K562 (cell line): ENCODE results near the gene TK1. TPM values are rescaled to one million over a fixed set of nuclear protein-coding genes. Genes with fewer than 3 reads are reported as not detected.
A peak's percentile ranks its signal among the peaks of the same experiment; 100 is the strongest.

ENCODE experiments used
- ATAC-seq: fragments of 200-7000 bp; cut with Tn5 transposase; 3 replicates; pipeline ENCODE4 v1.9.1; 2020; ENCODE audit warnings: moderate library complexity
- BruUV-seq: library from RNA; stranded (reverse); fragments of 400-500 nt; replicated peaks from 2 replicates; lab custom pipeline; 2021; lab: Mats Ljungman, UMichigan
- CTCF ChIA-PET: fragments of 300-600 bp; formaldehyde crosslinking; extraction: SDS; loops from one replicate; lab custom pipeline; 2021; ENCODE audit warnings: low intra/inter-chr PET ratio; lab: Yijun Ruan, JAX
- POLR2A ChIA-PET: fragments of 300-600, 350-650 bp; sonication (Branson Sonifier 250); formaldehyde crosslinking; extraction: SDS; loops from one replicate; lab custom pipeline; 2021; ENCODE audit warnings: antibody characterized with exemption, inconsistent platforms; lab: Yijun Ruan, JAX
- DNase-seq, 4 experiments: peaks; one replicate each; pipeline versions ENCODE4 v3.0.0 to v3.0.0-alpha.2; 2011 to 2018; ENCODE audit warnings: low spot score in 3 of 4, mixed read lengths in 3 of 4; ENCODE audit errors: extremely low read depth in 1 of 4
- FAIRE-seq: peaks from 2 replicates; lab custom pipeline; 2011; peaks lifted over from hg19 to GRCh38; lab: Jason Lieb, UNC
- H2AFZ ChIP-seq: 2 replicates; pipeline ENCODE4 v1.6.0; 2011; ENCODE audit warnings: low read depth, low read length, control low read depth, inconsistent platforms
- H3K27ac ChIP-seq: fragments of 200-600 bp; 3 replicates; pipeline ENCODE4 v1.8.0; 2011; ENCODE audit warnings: low read depth, mild to moderate bottlenecking, control low read depth, inconsistent platforms, low read length, moderate library complexity, mixed read lengths; ENCODE audit errors: extremely low read depth
- H3K27me3 ChIP-seq, 2 experiments: fragments of 300-600 bp in 1 of 2; 2 replicates in 1 of 2; 3 replicates in 1 of 2; pipeline versions ENCODE4 v1.6.0 to v1.8.0; 2011; ENCODE audit warnings: inconsistent platforms in 2 of 2, low read length in 2 of 2, mild to moderate bottlenecking in 1 of 2, mixed read lengths in 1 of 2, moderate library complexity in 1 of 2; ENCODE audit not compliant: control insufficient read depth in 2 of 2, insufficient read depth in 2 of 2
- H3K36me3 ChIP-seq: fragments of 300-600 bp; 3 replicates; pipeline ENCODE4 v1.8.0; 2011; ENCODE audit warnings: mild to moderate bottlenecking, low read length, inconsistent platforms; ENCODE audit not compliant: control insufficient read depth, insufficient read depth
- H3K4me1 ChIP-seq, 2 experiments: fragments of 200-600 bp in 1 of 2; replicated peaks in 1 of 2; 2 replicates in 1 of 2; 3 replicates in 1 of 2; pipeline versions ENCODE4 v1.5.1 to v1.8.0; 2011; ENCODE audit warnings: inconsistent platforms in 2 of 2, low read length in 2 of 2, mild to moderate bottlenecking in 1 of 2, mixed read lengths in 1 of 2, moderate library complexity in 1 of 2; ENCODE audit not compliant: control insufficient read depth in 2 of 2, insufficient read depth in 2 of 2
- H3K4me2 ChIP-seq: 2 replicates; pipeline ENCODE4 v1.6.1; 2011; ENCODE audit warnings: low read length, control low read depth, inconsistent platforms, mixed read lengths; ENCODE audit not compliant: insufficient read depth
- H3K4me3 ChIP-seq: fragments of 200-600 bp; sonication (generic), shearing (Covaris generic); 2 replicates; pipeline ENCODE4 v1.5.1; 2016; ENCODE audit warnings: control low read depth, inconsistent platforms
- H3K79me2 ChIP-seq: fragments of 200-600 bp; 3 replicates; pipeline ENCODE4 v1.8.0; 2011; ENCODE audit warnings: low read length, inconsistent platforms; ENCODE audit not compliant: control insufficient read depth, insufficient read depth
- H3K9ac ChIP-seq, 2 experiments: 2 replicates each; pipeline versions ENCODE4 v1.6.0 to v1.6.1; 2011; ENCODE audit warnings: low read depth in 2 of 2, low read length in 2 of 2, control low read depth in 1 of 2, inconsistent platforms in 1 of 2, mild to moderate bottlenecking in 1 of 2, mixed read lengths in 1 of 2; ENCODE audit not compliant: insufficient read depth in 1 of 2
- H3K9me1 ChIP-seq: one replicate; pipeline ENCODE4 v1.6.0; 2011; ENCODE audit warnings: inconsistent platforms, mild to moderate bottlenecking, low read length, moderate library complexity; ENCODE audit not compliant: control insufficient read depth, insufficient read depth
- H3K9me3 ChIP-seq: replicated peaks from 2 replicates; pipeline ENCODE4 v1.5.1; 2011; ENCODE audit warnings: low read depth, low read length, inconsistent platforms; ENCODE audit not compliant: control insufficient read depth, insufficient read depth
- H4K20me1 ChIP-seq: replicated peaks from 2 replicates; pipeline ENCODE4 v1.6.1; 2011; ENCODE audit warnings: low read length, inconsistent platforms, mixed read lengths; ENCODE audit not compliant: control insufficient read depth, insufficient read depth
- ADNP ChIP-seq: fragments of 200-800 bp; sonication (Bioruptor generic); IDR thresholded peaks from 2 replicates; pipeline ENCODE4 v1.6.1; 2016; ENCODE audit warnings: missing genetic modification characterization, missing compliant biosample characterization
- BCOR ChIP-seq: fragments of 450-650 bp; IDR thresholded peaks from 2 replicates; pipeline ENCODE4 v1.6.1; 2016
- CHD4 ChIP-seq: fragments of 200-600 bp; sonication (generic); IDR thresholded peaks from 3 replicates; pipeline ENCODE4 v1.6.1; 2012; ENCODE audit warnings: low read depth, mild to moderate bottlenecking, mixed read lengths, low read length, inconsistent platforms; ENCODE audit not compliant: insufficient read depth, insufficient replicate concordance, poor library complexity, severe bottlenecking
- CTBP1 ChIP-seq: fragments of 450-650 bp; IDR thresholded peaks from 2 replicates; pipeline ENCODE4 v1.6.1; 2016; ENCODE audit warnings: borderline replicate concordance
- CTCF ChIP-seq, 3 experiments: IDR thresholded peaks in 2 of 3; conservative IDR thresholded peaks in 1 of 3; 2 replicates each; pipeline ENCODE4 v1.5.1; 2011 to 2012; ENCODE audit warnings: low read length in 3 of 3, mild to moderate bottlenecking in 3 of 3, control low read depth in 2 of 3, improper control_type of control experiment in 1 of 3, inconsistent platforms in 1 of 3, low read depth in 1 of 3, mixed read lengths in 1 of 3, moderate library complexity in 1 of 3; ENCODE audit not compliant: insufficient read depth in 2 of 3
- HNRNPL ChIP-seq: fragments of 200-400 bp; formaldehyde crosslinking; IDR thresholded peaks from 2 replicates; pipeline ENCODE4 v1.6.1; 2017; ENCODE audit warnings: low read depth, mild to moderate bottlenecking, low read length
- KAT7 ChIP-seq: sonication (generic); formaldehyde crosslinking; IDR thresholded peaks from 2 replicates; pipeline ENCODE4 v1.8.0; 2022; ENCODE audit warnings: missing genetic modification reagents, mild to moderate bottlenecking, borderline replicate concordance
- KDM1A ChIP-seq, 2 experiments: fragments of 450-650 bp; IDR thresholded peaks; 2 replicates each; pipeline ENCODE4 v1.6.1; 2016; ENCODE audit warnings: mild to moderate bottlenecking in 2 of 2
- MBD2 ChIP-seq: sonication (generic); IDR thresholded peaks from 2 replicates; pipeline ENCODE4 v1.6.1; 2016; ENCODE audit warnings: low read depth, borderline replicate concordance
- PHTF2 ChIP-seq: fragments of 250-450 bp; sonication (Bioruptor Pico); IDR thresholded peaks from 2 replicates; pipeline ENCODE4 v1.5.0; 2021; ENCODE audit warnings: mild to moderate bottlenecking
- RBM25 ChIP-seq: fragments of 200-400 bp; formaldehyde crosslinking; IDR thresholded peaks from 2 replicates; pipeline ENCODE4 v1.6.1; 2018; ENCODE audit warnings: low read length, low read depth, moderate library complexity; ENCODE audit not compliant: severe bottlenecking
- RCOR1 ChIP-seq, 2 experiments: IDR thresholded peaks; 2 replicates each; pipeline ENCODE4 v1.6.1; 2012; ENCODE audit warnings: low read depth in 2 of 2, low read length in 2 of 2, borderline replicate concordance in 1 of 2, improper control_type of control experiment in 1 of 2
- SMARCA5 ChIP-seq: fragments of 450-650 bp; IDR thresholded peaks from 2 replicates; pipeline ENCODE4 v1.6.1; 2016
- ZNF134 ChIP-seq: fragments of 250-450 bp; sonication (Bioruptor Pico); conservative IDR thresholded peaks from 2 replicates; pipeline ENCODE4 v1.4.0; 2020
- ZNF217 ChIP-seq: sonication (generic); formaldehyde crosslinking; IDR thresholded peaks from 2 replicates; pipeline ENCODE4 v1.8.0; 2022; ENCODE audit warnings: mild to moderate bottlenecking, missing genetic modification reagents
- WGBS: fragments of 100-300 bp; shearing (Covaris generic); methylation state at CpG from one replicate; pipeline ENCODE4 v1.1.6; 2016; ENCODE audit warnings: low coverage, mixed read lengths; ENCODE audit not compliant: insufficient coverage; ENCODE audit errors: missing lambda C conversion rate; 5-methylcytosine and 5-hydroxymethylcytosine counted together
- in situ Hi-C: fragments of 300-500 bp; cut with MboI; formaldehyde crosslinking; loops from 4 replicates; pipeline ENCODE4 v1.15.0; 2018; ENCODE audit warnings: inconsistent platforms, mixed read lengths
- intact Hi-C: fragments of 100-400 bp; cut with micrococcal nuclease; formaldehyde crosslinking; loops from 2 replicates; pipeline ENCODE4 v1.14.2; 2022
- polyA plus RNA-seq, 8 experiments: library from polyadenylated mRNA; depleted of rRNA in 4 of 8; stranded (reverse) in 5 of 8; unstranded in 3 of 8; fragments of >200 nt; fragmentation: Nextera tagmentation in 2 of 8; fragmentation: Illumina TruSeq in 1 of 8; extraction: Ambion mirVana in 2 of 8; extraction: Trizol in 1 of 8; gene quantifications; 2 replicates each; pipeline versions ENCODE4 v1.2.1 to v1.2.3, GENCODE V29; 2011 to 2014; ENCODE audit warnings: inconsistent platforms in 1 of 8, missing spikeins in 1 of 8
- total RNA-seq, 7 experiments: library from RNA; depleted of rRNA in 6 of 7; stranded (reverse); fragments of >200 nt in 6 of 7; fragmentation: Illumina TruSeq in 2 of 7; extraction: Trizol in 2 of 7; gene quantifications; 2 replicates each; pipeline versions ENCODE4 v1.2.1 to v1.2.3, GENCODE V29; 2011 to 2021; ENCODE audit warnings: low replicate concordance in 1 of 7
- TF ChIP-seq, protein P1 (sequence below): sonication (generic); formaldehyde crosslinking; IDR thresholded peaks from 2 replicates; pipeline ENCODE4 v1.8.1; 2023; ENCODE audit warnings: mild to moderate bottlenecking, missing genetic modification reagents

The TK1 gene
- total and polyA plus RNA-seq, 9 of the 15 experiments (the other 6 are each of a cell fraction or from before 2014, with no cell fraction given) = 8.4 to 280 (median 103) TPM

GRCh38 chr17:78131172-78132083 is 55.4 kb downstream of the TK1 start:
- H4K20me1 ChIP-seq = no peaks in the 10 kb centered on the region
- no peak overlapping the region for H2AFZ ChIP-seq
- H3K9ac ChIP-seq = peak overlapping the region; percentile 56 to 90
- CTCF ChIA-PET = no interaction called here
- no peak overlapping the region for H3K4me3 ChIP-seq
- H3K9me1 ChIP-seq = no peaks in the 10 kb centered on the region
- intact Hi-C loops (no loop called here), in situ Hi-C loops (no loop called here)
- ATAC-seq (no peak), FAIRE-seq (no peak), DNase-seq (no peak)
- POLR2A ChIA-PET = interaction anchor here (0.6 kb wide), 1 partner anchor 12 kb away, joined by 4 read pairs; no protein-coding TSS in a partner anchor
- H3K36me3 ChIP-seq = peaks cover 7% of the 10 kb centered on the region; the same call in 1 of the 3 replicates
- peaks cover 50 to 92% of the 10 kb centered on the region in 2 experiments for H3K4me1 ChIP-seq
- no peaks in the 10 kb centered on the region for H3K9me3 ChIP-seq
- peak overlapping the region; percentile 81 for H3K27ac ChIP-seq
- H3K4me2 ChIP-seq = 0 out of 2 replicates have a peak overlapping the region, but pooled peaks have one; percentile 81
- no peaks in the 10 kb centered on the region for H3K27me3 ChIP-seq
- 91% methylated on average over 23 of the region's 74 CpGs for WGBS
- BruUV-seq = no TSS peak
- peaks cover 40% of the 10 kb centered on the region for H3K79me2 ChIP-seq
- TF ChIP-seq CHD4 = peak; percentile 85
- TF ChIP-seq KAT7 (CRISPR knock-in tag) = 0 out of 2 replicates have a peak, but pooled peaks have one; percentile 30
- TF ChIP-seq BCOR = peak; percentile 92
- TF ChIP-seq, protein P1, sequence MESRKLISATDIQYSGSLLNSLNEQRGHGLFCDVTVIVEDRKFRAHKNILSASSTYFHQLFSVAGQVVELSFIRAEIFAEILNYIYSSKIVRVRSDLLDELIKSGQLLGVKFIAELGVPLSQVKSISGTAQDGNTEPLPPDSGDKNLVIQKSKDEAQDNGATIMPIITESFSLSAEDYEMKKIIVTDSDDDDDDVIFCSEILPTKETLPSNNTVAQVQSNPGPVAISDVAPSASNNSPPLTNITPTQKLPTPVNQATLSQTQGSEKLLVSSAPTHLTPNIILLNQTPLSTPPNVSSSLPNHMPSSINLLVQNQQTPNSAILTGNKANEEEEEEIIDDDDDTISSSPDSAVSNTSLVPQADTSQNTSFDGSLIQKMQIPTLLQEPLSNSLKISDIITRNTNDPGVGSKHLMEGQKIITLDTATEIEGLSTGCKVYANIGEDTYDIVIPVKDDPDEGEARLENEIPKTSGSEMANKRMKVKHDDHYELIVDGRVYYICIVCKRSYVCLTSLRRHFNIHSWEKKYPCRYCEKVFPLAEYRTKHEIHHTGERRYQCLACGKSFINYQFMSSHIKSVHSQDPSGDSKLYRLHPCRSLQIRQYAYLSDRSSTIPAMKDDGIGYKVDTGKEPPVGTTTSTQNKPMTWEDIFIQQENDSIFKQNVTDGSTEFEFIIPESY = peak; percentile 89
- TF ChIP-seq CTCF (IDR thresholded peaks at IDR 0.05 in 2 of 3, conservative IDR thresholded peaks at IDR 0.05 in 1 of 3; ENCODE audit: insufficient read depth in 2 of 3, low read depth in 1 of 3, low read length in 3 of 3) = 0 out of 6 replicates have a peak, but pooled peaks of 1 of the 3 experiments have one; percentile 4
- no peak for TF ChIP-seq ZNF217 (CRISPR knock-in tag)
- 0 out of 2 replicates have a peak, but pooled peaks have one; percentile 1 for TF ChIP-seq MBD2
- TF ChIP-seq HNRNPL = peak; percentile 94
- no peak for TF ChIP-seq ZNF134 (CRISPR knock-in tag)
- peak; percentile 55 to 82 for TF ChIP-seq KDM1A (IDR thresholded peaks at IDR 0.05)
- no peak for TF ChIP-seq CTBP1
- peak; percentile 77 for TF ChIP-seq ADNP (tag)
- peak; percentile 77; the same call in 1 of the 2 replicates for TF ChIP-seq SMARCA5
- no peak for TF ChIP-seq PHTF2 (CRISPR knock-in tag)
- TF ChIP-seq RBM25 = peak; percentile 89
- peak in 1 of 2 experiments; percentile 60; a peak in 1 of 4 replicates for TF ChIP-seq RCOR1 (IDR thresholded peaks at IDR 0.05; ENCODE audit: borderline replicate concordance in 1 of 2, low read depth in 2 of 2, low read length in 2 of 2)
